GF-D8 (cell line): ENCODE results near the gene SNX9.
A peak's percentile ranks its signal among the peaks of the same experiment; 100 is the strongest.
"Not testable (repeated sequence)": the region's sequence is repeated elsewhere in the genome, so short reads cannot be mapped to it uniquely, and the experiment has no call there.

Experiments
- DNase-seq: peaks from one replicate; lab custom pipeline; 2025; lab: John Stamatoyannopoulos, UW

Gene SNX9

DNA sequence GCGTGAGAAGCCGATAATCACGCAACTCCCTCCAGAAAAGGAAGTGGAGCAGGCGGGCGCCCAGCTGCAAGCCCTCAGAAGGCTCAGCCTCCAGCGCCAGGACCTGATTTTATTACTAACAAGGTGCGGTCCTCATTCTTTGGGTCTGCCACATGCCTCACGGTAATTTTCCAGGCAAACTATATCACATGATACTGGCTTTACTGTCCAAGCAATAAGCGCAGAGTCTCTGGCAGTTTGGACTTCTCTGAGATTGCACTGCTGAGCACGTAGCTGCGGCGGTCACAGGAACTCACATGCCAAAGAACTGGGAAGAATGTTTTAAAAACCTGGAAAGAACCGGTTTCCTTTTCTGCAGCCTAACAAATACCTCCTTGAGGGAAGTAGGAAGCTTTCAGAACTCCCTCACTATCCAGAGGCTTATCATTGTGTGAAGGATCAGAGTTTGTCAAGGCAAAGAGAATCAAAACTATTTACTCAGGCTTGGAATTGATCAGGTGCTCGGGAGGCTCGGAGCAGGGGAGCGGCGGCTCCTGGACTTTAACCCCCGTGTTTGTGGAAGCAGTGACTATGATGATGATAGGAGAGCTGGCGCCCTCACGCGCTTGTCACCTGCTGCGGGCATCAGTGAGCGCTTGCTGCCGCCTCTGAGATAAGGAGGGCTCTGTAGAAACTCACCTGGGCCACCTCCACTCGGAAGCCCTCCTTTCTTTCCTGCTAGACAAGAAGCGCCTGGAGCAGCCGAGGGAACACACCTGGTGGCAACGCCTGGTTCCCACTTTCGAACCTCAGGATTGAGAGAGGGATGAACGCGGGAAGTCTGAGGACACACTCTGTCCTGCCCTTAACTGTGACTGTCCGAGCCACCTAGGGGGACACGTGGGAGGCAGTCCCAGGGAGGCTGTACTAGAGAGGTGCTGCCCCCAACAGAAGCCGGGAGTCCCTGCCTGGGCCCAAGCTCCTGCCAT lies 131.4 kb downstream of the SNX9 start:
- no peak for DNase-seq

DNA sequence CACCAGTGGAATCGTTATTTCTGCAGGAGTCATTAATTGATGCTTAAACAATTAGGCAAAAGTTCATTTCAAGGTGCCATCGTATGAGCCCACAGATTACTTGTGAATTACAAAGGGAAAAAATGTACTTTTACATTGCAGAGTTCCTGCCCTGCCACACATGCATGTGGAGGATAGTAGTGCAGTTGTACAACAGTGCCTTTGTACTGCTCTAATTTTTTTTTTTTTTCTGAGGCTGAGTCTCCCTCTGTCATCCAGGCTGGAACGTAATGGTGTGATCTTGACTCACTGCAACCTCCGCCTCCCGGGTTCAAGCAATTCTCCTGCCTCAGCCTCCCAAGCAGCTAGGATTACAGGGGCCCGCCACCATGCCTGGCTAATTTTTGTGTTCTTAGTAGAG lies 132.6 kb downstream of the SNX9 start:
- DNase-seq = no peak

DNA sequence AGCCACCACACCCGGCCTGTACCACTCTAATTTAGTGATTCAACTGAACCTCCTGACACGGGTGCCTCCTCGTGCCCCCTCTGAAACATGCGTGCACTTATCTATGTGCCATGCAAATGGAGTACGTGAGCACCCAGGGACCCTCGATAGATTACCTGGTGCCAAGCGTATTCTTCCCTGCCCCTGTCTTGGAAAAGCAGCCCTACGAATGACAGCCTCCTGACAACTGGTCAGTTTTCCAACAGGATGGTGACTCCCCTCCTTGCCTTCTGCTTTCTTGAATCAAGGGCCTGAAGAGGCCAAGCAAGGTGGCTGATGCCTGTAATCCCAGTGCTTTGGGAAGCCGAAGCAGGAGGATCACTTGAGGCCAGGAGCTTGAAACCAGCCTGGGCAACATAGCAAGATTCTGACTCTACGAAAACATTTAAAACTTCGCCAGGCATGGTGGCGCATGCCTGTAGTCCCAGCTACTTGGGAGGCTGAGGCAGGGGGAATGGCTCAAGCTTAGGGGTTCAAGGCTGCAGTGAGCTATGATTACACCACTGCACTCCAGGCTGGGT lies 133.2 kb downstream of the SNX9 start:
- no peak for DNase-seq

DNA sequence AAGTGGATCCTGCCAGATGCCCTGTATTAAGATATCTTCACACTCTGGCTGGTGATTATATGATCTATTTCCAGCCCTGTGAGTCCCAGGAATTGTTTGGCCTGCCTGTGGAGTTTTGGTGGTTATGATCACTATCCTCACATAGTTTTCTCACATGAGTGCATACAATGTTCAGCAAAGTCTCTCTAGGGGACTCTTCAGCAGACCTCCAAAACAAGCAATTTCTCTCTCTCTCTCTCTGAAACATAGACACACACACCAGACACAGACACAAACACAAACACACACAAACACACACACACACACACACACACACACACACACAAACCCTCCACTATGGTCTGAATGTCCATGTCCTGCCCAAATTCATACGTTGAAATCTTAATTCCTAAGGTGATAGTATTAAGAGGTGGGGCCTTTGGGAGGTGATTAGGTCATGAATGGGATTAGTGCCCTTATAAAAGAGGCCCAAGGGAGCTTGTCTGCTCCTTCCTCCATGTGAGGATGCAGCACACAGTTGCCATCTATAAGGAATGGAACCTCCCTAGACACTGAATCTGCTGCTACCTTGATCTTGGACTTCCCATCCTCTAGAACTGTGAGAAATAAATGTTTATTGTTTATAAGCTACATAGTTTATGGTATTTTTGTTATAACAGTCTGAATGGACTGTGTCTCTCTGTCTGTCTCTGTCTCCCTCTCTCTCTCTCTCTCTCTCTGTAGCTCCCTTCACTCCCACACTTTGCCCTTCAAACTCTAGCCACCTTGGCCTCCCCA lies 136.6 kb downstream of the SNX9 start:
- DNase-seq = no peak

DNA sequence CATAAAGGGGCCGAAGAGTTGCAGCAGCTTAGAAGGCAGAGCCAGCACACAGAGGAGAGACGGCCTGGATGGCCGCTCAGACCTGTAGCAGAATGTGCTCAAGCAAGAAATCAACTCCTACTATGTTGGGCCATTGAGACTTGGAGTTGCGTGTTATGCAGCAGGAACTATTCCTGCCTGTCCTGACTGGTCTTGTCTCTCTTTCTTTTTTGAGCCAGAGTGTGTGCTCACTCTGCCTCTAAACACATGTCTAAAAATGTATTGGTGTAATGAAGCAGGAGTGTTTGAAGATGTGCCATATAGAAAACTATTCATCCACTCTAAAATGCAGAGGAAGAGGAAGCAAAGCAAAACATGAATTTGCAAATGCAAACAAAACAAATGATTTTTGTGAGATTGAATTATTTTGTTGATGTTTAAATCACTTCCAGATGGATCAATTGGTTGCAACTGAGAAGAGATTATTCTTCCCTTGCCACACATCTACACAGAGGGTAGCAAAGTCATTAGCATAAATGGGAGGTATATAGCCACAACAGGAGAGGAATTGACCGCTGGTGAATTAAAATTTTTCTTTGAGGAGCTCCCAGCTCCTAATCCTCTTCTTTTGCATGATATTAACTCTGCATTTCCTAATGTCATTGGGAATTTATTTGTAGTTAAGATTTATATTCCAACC lies 138.2 kb downstream of the SNX9 start:
- DNase-seq = no peak

- DNase-seq = no peak
Measured at GRCh38 chr6:157961832-157962575, 139.0 kb downstream of the SNX9 start.

DNA sequence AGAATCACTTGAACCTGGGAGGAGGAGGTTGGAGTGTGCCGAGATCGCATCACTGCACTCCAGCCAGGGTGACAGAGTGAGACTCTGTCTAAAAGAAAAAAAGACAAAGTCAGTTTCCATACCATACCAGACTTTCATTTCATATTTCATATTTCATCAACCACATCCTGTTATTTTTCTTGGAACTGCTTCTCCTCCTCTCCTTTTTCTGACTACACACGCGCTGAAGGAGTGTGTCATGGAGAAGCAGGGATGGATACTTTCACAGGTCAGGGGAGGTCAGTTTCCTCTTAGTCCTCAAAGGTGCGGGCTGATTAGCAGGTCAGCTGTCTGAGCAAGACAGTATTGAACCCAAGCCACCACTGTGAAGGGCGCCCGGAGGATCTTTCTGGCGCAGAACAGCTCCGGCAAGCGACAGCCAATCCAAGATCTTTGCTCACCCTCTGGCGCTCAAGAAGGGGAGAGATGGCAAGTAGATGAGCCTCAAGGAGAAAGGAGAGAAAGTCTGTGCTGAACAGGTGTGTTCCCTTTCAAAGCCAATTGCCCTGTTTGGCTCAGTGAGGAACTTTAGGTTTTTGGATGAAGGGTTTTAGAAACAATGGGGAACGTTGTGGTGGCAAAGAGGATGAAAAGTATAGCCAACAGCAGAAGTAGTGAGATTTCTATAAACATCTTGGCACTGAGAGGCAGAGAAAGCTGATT lies 139.7 kb downstream of the SNX9 start:
- DNase-seq = peak; percentile 60

- peak; percentile 32 for DNase-seq
Measured at GRCh38 chr6:157964100-157964499, 141.1 kb downstream of the SNX9 start.

GRCh38 chr6:157965387-157965786 lies 142.3 kb downstream of the SNX9 start:
- no peak for DNase-seq

DNA sequence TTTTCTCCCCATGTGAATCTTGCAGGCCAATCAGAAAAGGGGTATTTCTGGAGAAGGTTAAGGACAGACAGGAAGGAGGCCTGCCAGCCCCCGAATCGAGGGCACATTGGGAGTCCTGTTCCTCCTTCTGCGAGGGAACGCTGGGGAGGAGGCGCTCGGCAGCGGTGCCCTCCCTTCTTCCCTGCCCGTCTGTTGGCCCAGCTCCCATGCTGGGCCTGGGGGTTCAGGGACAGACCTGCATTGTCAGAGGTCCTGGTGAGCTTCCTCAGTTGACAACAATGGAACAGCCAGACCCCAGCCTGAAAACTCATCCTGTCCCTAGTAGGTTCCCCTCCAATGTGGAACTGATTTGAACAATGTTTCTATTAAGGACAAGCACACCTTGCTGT lies 143.5 kb downstream of the SNX9 start:
- DNase-seq = no peak

DNA sequence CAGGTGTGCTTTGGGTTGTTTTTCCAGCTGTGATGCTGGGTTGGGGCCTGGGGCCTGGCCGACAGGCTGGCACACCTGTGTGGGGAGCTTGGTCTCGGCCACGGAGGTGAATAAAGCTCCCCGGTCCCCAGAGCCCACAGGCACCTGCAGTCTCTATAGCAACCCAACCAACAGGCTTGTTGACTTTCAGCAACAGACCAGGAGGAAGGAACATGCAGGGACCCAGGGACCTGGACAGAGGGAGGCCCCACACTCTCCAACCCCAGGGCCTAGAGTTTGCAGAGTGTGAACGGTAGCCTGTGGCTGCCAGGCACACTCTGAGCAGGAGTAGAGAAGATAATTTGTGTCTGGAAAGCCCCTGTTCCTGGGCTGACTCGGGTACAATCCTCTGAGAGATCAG lies 144.0 kb downstream of the SNX9 start:
- no peak for DNase-seq

- no peak for DNase-seq
Measured at GRCh38 chr6:157967486-157967885, 144.4 kb downstream of the SNX9 start.

DNA sequence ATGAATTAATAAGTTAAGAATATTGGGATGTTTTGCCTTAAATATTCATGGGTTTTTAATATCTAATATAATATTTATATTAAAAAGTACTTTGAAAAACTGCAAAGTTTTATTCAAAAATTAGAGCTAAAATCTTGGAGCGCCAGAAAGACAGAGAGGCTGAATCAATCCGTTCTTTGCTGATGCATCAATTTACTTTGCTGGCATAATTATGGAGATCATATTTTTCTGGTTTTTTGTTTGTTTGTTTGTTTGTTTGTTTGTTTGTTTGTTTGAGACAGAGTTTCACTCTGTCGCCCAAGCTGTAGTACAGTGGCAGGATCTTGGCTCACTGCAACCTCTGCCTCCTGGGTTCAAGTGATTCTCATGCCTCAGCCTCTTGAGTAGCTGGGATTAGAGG lies 149.1 kb downstream of the SNX9 start:
- DNase-seq = not testable (repeated sequence)

- DNase-seq = no peak
Measured at GRCh38 chr6:157974341-157974894, 151.4 kb downstream of the SNX9 start.

- DNase-seq = no peak
Measured at GRCh38 chr6:157974967-157975366, 151.9 kb downstream of the SNX9 start.

DNA sequence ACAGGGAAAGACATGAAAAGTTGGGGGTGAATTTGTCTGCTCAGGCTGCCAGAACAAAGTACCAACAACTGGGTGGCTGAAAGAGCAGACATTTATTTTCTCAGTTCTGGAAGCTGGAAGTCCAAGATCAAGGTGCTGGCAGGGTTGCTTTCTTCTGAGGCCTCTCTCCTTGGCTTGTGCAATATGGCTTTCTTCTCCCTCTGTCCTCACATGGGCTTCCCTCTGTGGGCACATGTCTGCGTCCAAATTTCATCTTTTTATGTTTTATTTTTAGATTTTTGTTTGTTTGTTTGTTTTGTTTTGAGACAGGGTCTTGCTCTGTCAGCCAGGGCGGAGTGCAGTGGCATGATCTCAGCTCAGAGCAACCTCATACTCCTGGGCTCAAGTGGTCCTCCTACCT lies 152.4 kb downstream of the SNX9 start:
- DNase-seq = no peak

GRCh38 chr6:157976345-157977175 lies 153.5 kb downstream of the SNX9 start:
- DNase-seq = no peak

DNA sequence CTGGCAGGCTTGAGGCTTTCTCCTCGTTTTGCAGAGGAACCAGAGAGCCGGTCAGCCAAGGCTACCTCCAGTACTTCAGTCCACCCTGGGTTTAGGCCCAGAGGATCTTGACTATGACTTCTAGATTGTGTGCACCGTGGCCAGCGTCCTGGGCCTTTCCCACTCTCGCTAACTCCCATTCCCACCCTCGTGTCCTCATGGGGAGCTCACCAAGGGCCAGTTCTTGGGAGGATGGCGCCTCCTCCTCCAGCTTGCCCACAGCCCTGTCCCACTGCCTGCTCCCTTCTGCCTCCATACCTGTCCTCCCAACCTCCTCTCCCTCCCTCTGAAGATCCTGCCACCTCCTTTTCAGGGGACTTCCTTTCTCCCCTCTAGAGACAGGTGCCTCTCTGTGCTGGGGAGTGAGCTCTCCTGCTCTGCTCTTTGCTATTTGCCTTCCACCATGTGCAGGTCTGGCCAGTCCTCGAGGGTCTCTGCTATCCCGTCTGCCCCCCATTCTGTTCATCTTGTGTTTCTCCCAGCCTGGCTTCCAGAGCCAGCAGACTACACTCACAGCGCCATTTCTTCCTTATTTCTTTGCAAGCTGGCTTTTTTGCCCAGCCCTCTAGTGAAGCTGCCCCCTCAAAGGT lies 154.2 kb downstream of the SNX9 start:
- no peak for DNase-seq
